Calu3 (cell line): Measurements from ENCODE around the gene ORM1. TPM values are rescaled to one million over a fixed set of nuclear protein-coding genes. Genes with fewer than 3 reads are reported as not detected.

Source experiments
- BruUV-seq: library from RNA; stranded (reverse); fragments of 400-500 nt; replicated peaks from 2 replicates; lab custom pipeline; 2021; lab: Mats Ljungman, UMichigan
- CTCF ChIA-PET: fragments of 300-600 bp; sonication (Branson Sonifier 250); formaldehyde crosslinking; loops from one replicate; lab custom pipeline; 2022; ENCODE audit warnings: antibody characterized with exemption; lab: Charles Lee
- DNase-seq: peaks from one replicate; pipeline ENCODE4 v3.0.0; 2022
- H3K27ac Mint-ChIP-seq: one replicate; pipeline ENCODE4 v1.8.0; 2022; ENCODE audit warnings: mixed read lengths; ENCODE audit not compliant: unreplicated experiment
- H3K27me3 Mint-ChIP-seq: one replicate; pipeline ENCODE4 v1.8.0; 2022; ENCODE audit warnings: mixed read lengths; ENCODE audit not compliant: unreplicated experiment
- H3K36me3 Mint-ChIP-seq: one replicate; pipeline ENCODE4 v1.8.0; 2022; ENCODE audit warnings: mild to moderate bottlenecking, moderate library complexity, mixed read lengths; ENCODE audit not compliant: insufficient read depth, unreplicated experiment
- H3K4me1 Mint-ChIP-seq: one replicate; pipeline ENCODE4 v1.8.0; 2022; ENCODE audit warnings: mild to moderate bottlenecking, low read depth, mixed read lengths; ENCODE audit not compliant: unreplicated experiment
- H3K4me3 Mint-ChIP-seq: one replicate; pipeline ENCODE4 v1.8.0; 2022; ENCODE audit warnings: mild to moderate bottlenecking, low read depth, moderate library complexity, mixed read lengths; ENCODE audit not compliant: unreplicated experiment
- H3K9me3 Mint-ChIP-seq: one replicate; pipeline ENCODE4 v1.8.0; 2022; ENCODE audit warnings: low read depth, mixed read lengths; ENCODE audit not compliant: unreplicated experiment
- intact Hi-C: fragments of 100-400 bp; cut with micrococcal nuclease; formaldehyde crosslinking; loops from one replicate; pipeline ENCODE4 v1.10.0; 2022; ENCODE audit not compliant: unreplicated experiment
- total RNA-seq: library from RNA; stranded (reverse); gene quantifications from 2 replicates; pipeline ENCODE4 v1.2.3, GENCODE V29; 2022
- TF ChIP-seq, protein P1 (sequence below): fragments of 200-600 bp; IDR thresholded peaks from one replicate; pipeline ENCODE4 v1.8.0; 2022; ENCODE audit warnings: antibody characterized with exemption; ENCODE audit not compliant: unreplicated experiment

ORM1 gene
- total RNA-seq, 1 experiment from 2014 or later, result not detected

- CTCF ChIA-PET, result no interaction called here
- H3K4me3 Mint-ChIP-seq, result no peak overlapping the region
- H3K27ac Mint-ChIP-seq, result no peak overlapping the region
These were observed 20.0 kb downstream of the ORM1 start for GRCh38 chr9:114342755-114343440.

GRCh38 chr9:114343471-114344187 is 20.7 kb downstream of the ORM1 start:
- CTCF ChIA-PET, result no interaction called here
- TF ChIP-seq, protein P1, sequence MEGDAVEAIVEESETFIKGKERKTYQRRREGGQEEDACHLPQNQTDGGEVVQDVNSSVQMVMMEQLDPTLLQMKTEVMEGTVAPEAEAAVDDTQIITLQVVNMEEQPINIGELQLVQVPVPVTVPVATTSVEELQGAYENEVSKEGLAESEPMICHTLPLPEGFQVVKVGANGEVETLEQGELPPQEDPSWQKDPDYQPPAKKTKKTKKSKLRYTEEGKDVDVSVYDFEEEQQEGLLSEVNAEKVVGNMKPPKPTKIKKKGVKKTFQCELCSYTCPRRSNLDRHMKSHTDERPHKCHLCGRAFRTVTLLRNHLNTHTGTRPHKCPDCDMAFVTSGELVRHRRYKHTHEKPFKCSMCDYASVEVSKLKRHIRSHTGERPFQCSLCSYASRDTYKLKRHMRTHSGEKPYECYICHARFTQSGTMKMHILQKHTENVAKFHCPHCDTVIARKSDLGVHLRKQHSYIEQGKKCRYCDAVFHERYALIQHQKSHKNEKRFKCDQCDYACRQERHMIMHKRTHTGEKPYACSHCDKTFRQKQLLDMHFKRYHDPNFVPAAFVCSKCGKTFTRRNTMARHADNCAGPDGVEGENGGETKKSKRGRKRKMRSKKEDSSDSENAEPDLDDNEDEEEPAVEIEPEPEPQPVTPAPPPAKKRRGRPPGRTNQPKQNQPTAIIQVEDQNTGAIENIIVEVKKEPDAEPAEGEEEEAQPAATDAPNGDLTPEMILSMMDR, result no peak
- no TSS peak for BruUV-seq
- H3K4me3 Mint-ChIP-seq, result no peak overlapping the region
- no peaks in the 10 kb centered on the region for H3K36me3 Mint-ChIP-seq
- H3K27ac Mint-ChIP-seq, result no peak overlapping the region
- DNase-seq, result no peak
- no peaks in the 10 kb centered on the region for H3K27me3 Mint-ChIP-seq
- peaks cover 5% of the 10 kb centered on the region for H3K4me1 Mint-ChIP-seq
- H3K9me3 Mint-ChIP-seq, result no peaks in the 10 kb centered on the region
- intact Hi-C loops, result no loop called here

More at GRCh38 chr9:114342755-114343440, 20.0 kb downstream of the ORM1 start:
- no peaks in the 10 kb centered on the region for H3K36me3 Mint-ChIP-seq
- TF ChIP-seq, protein P1, result no peak
- no peaks in the 10 kb centered on the region for H3K4me1 Mint-ChIP-seq
- BruUV-seq, result no TSS peak
- no peaks in the 10 kb centered on the region for H3K27me3 Mint-ChIP-seq
- intact Hi-C loops, result no loop called here
- no peaks in the 10 kb centered on the region for H3K9me3 Mint-ChIP-seq
- no peak for DNase-seq

DNA sequence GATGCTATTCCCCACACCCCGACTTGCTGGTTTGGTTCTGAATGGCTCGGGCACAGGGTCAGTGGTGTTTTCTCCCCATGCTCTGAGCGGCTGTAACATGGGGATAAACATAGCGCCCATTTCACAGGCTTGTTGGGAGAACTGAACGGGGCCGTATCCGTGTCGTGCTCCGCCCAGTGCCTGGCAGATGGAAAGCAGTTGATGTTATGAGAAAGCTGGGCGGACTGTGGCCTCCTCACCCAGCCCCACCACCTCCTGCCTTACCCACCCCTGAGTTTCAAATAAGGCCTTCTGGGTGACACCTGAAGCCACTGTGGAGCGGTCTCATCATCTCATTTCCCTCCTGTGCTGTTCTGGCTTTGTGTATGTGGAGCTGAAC is 21.3 kb downstream of the ORM1 start:
- no TSS peak for BruUV-seq
- DNase-seq, result no peak
- TF ChIP-seq, protein P1, result no peak
- no peaks in the 10 kb centered on the region for H3K27me3 Mint-ChIP-seq
- intact Hi-C loops, result no loop called here
- CTCF ChIA-PET, result no interaction called here
- H3K27ac Mint-ChIP-seq, result no peak overlapping the region
- H3K4me1 Mint-ChIP-seq, result peaks cover 11% of the 10 kb centered on the region
- no peaks in the 10 kb centered on the region for H3K9me3 Mint-ChIP-seq
- H3K36me3 Mint-ChIP-seq, result peaks cover 4% of the 10 kb centered on the region
- no peak overlapping the region for H3K4me3 Mint-ChIP-seq

- Mint-ChIP-seq H3K27ac (no peak overlapping the region), H3K27me3 (no peaks in the 10 kb centered on the region), H3K9me3 (no peaks in the 10 kb centered on the region), H3K4me1 (peaks cover 16% of the 10 kb centered on the region), H3K36me3 (peaks cover 8% of the 10 kb centered on the region), H3K4me3 (no peak overlapping the region)
- CTCF ChIA-PET, result no interaction called here
- BruUV-seq, result no TSS peak
- intact Hi-C loops, result no loop called here
- no peak for DNase-seq
- TF ChIP-seq, protein P1, result no peak
These were observed 21.8 kb downstream of the ORM1 start for GRCh38 chr9:114344692-114345091.
